GM18868 (cell line): ENCODE measurements around the gene CNIH1.
"Not testable (repeated sequence)": the region's sequence is repeated elsewhere in the genome, so short reads cannot be mapped to it uniquely, and the experiment has no call there.

ENCODE experiments used
- ATAC-seq: cut with Tn5 transposase; IDR thresholded peaks from one replicate; pipeline ENCODE4 v1.9.1; 2021; ENCODE audit warnings: mild to moderate bottlenecking, moderate library complexity; ENCODE audit not compliant: unreplicated experiment

Gene CNIH1

DNA sequence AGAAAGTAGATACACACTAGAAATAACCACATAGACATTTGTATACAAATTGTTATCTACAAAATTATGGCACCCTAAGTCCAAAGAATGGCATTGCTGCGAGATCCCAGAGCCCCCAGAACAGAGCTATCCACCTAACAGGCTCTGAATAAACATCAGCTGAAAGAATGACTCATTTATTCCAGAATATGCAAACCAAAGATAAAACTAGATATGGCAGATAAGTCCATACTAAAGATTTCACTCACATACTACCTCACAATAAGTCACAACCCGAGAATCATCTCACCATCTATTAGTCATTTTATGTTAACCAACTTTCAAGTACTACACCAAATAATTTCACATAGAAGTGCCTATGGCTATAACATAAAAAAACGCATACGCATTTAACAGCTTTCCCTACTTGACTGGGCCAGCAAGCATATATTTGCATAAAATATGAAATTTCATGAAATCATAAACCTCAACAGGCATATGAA, 5.6 kb downstream of the CNIH1 start:
- ATAC-seq = peak; percentile 74

DNA sequence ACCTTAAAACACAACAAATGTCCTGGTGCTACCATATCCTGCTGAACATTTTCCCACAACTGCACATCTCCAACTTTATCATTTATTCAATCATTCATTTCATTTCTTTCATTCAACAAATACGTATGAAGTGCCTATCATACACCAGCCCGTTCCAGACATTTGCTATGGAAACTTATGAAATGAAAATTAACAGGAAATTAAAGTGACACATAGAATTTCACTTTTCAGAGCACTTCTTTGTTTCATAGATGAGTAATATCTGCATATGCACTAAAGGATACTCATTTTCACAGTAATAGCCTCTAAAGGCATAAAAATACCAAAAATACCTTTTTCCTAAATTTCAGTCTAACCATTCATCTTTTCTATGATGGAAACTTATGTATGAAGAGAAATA, 12.6 kb downstream of the CNIH1 start:
- no peak for ATAC-seq

DNA sequence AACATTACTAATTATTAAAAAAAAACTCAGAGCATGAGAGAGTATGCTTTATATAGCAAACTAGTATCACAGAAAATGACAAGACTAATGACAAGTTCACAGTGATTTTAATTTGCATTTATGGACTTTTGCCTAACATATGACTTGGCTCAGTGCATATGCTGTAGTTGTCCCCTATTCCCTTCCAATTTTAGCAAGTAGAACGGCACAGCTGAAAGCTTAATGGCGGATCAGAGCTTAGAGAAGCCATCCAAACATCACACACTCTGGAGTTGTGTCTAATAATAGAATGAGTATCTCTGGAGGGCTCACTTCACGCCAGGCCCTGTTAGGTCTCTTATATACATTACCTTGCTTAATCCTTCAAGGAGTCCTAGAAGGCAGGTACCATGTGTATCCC, 13.3 kb downstream of the CNIH1 start:
- ATAC-seq = no peak

DNA sequence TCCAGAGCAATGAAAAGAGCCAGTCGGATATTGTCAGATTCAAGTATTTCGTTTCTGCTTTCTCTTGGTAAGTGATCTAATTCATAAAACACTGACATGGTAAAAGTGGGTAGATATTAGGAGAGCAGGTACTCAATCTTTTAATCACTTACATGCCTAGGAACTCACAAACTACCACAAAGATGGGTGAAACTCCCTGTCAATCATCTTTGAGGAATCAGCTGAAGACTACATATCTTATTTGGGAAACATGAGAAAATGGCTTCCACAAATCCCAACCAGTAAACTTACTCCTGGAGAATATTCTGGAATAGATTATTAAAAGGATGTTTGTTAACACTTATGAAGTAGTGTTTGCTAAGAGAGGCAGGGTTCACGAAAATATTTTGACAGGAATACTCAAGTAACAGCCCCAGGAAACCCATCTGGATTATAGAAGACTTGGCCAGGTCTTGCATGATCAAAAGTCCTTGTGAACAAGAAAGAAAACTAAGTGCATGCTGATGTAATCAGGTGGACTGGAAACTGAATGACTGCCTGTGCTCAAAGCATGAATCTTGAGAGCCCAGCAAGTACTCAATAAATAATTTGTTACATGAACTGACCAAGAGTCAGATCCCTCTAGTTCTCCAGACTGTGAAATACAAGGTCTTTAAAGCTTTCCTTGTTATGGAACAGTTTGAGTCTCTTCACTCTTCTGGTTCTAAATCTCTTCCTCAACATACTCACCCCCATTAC, 15.5 kb downstream of the CNIH1 start:
- ATAC-seq = no peak

- ATAC-seq = no peak
Observed at GRCh38 chr14:54425068-54425467, 16.1 kb downstream of the CNIH1 start.

DNA sequence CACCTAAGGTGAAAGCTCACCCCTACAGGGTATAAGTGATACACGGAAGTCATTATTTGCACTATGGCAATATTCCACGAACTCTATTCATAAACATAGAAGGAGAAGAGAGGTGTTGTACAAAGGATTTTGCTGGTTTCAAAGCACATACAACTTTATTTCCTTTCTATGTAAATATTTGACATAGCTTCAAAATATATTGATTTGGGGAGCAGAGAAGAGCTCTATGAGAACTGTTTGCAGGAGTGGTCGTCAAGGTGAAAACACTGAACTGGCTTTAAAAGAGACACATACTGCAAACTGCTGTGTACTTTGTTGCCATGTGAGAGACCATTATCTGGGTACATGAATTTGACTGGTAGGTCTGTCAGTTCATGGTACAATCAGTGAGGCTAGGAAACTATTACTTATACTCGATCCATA, 16.7 kb downstream of the CNIH1 start:
- no peak for ATAC-seq

- no peak for ATAC-seq
Observed at GRCh38 chr14:54423991-54424390, 17.2 kb downstream of the CNIH1 start.

GRCh38 chr14:54420478-54421142, 20.6 kb downstream of the CNIH1 start:
- no peak for ATAC-seq

DNA sequence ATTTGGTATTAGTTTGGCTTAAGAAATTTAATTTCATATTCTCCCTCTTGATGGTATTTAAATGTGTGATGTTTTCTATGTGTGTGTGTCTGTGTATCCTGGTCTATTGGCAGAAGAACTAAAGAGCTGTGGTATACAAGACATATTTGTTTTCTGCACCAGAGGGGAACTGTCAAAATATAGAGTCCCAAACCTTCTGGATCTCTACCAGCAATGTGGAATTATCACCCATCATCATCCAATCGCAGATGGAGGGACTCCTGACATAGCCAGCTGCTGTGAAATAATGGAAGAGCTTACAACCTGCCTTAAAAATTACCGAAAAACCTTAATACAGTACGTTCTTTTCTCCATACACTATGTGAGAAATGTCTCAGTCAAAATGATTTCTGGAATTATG, 29.8 kb downstream of the CNIH1 start:
- ATAC-seq = no peak

DNA sequence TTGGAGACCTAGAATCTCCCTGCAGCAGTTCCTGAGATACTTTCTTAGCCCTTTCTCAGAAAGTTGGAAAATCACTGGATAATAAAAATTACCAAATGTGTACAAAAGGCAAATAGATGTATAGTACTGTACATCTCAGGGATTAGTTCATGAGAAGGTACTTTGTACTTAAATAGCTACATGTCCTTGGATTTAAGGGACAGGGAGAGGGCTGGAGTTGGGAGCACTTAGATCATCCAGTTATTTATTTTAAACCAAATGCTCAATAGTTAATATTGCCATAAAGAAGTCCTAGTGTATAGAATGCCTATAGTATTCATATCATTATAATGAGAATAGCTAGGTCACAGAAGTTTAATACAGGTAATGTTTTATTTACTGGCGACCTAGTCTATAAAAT, 31.0 kb downstream of the CNIH1 start:
- ATAC-seq = no peak

GRCh38 chr14:54403401-54404005, 37.7 kb downstream of the CNIH1 start:
- ATAC-seq = not testable (repeated sequence)

DNA sequence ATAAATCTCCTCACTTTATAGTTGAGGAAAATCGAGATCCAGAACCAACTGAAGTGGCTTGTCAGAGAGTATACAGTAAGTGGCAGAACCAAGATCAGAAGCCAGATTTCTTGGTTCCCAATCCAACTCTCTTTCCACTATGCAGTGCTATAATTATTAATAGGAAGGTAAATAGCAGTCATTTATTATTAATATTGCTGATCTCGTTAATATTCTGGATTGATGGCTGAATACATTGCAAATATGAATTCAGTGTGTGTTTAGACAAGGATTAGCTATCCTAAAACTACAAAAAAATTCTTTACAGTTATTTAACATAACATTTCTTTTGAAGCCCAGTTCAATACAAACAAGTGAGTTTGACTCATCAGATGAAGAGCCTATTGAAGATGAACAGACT, 41.6 kb downstream of the CNIH1 start:
- no peak for ATAC-seq

DNA sequence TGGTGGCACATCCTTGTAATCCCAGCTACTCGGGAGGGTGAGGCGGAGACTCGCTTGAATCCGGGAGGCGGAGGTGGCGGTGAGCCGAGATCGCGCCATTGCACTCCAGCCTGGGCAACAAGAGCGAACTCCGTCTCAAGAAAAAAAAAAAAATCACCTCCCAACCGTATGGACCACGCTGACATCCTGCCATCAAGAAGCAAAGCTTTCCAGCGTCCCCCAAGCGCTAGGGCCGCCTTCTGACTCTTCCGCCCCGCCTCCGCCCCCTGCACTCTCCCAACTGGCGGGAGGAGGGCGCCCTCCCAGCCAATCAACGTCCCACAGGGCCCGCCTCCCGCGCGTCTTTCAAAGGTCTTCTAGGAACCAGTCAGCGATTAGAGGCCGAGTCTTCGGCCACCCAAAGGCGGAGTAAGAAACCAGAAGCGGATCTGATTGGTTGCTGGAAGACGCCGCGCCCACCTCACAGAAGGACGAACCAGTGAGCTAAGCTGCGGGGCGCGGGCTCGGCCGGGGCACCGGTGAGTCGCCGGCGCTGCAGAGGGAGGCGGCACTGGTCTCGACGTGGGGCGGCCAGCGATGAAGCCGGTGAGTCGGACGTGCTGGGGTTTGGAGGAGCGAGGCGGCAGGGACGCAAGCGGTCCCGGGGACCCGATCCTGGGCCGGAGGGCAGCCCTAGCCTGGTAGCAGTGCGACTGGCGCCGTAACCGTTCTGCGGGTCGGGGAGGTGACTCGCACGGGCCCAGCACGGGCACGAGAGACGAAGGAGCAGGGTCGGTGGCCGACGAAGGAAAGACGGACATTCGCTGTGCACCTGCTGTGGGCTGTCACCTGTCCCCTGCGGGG, 44.5 kb downstream of the CNIH1 start, which contains the start of gene CDKN3:
CDKN3 (plus strand) TSS at position 515 of the 843 bp plus-strand sequence; CDS start at position 577, 62 bp downstream.
- ATAC-seq = peak; percentile 98

GRCh38 chr14:54396183-54396492, 45.0 kb downstream of the CNIH1 start:
- no peak for ATAC-seq

- ATAC-seq = no peak
Observed at GRCh38 chr14:54395716-54396115, 45.5 kb downstream of the CNIH1 start.

DNA sequence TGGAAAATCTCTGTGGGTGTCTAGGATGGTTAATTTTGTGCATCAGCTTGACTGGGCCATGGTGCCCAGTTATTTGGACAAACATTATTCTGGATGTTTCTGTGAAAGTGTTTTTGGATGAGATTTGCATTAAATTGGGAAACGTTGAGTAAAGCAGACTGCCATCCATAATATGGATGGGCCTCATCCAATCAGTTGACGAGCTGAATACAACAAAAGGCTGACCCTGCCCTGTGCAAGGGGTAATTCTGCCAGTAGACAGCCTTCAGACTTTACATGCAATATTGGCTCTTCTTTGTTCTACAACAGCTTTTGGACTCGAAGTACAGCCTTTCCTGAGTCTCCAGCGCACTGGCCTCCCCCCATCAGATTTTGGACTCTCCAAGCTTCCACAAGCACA, 45.9 kb downstream of the CNIH1 start:
- ATAC-seq = no peak

DNA sequence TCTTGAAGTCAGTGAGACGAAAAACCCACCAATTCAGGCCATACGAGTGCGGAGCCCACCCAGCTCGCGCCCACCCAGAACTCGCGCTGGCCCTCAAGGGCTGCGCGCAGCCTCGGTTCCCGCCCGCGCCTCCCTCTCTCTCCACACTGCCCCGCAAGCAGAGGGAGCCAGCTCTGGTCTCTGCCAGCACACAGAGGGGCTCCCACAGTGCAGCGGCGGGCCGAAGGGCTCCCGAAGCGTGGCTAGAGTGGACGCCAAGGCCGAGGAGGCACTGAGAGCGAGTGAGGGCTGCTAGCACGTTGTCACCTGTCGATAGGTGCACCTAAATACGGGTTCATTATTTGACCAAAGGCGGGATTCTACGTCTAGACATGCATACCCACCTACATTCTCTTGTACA, 46.6 kb downstream of the CNIH1 start:
- no peak for ATAC-seq

- ATAC-seq = not testable (repeated sequence)
Observed at GRCh38 chr14:54392986-54393884, 47.9 kb downstream of the CNIH1 start.

- no peak for ATAC-seq
Observed at GRCh38 chr14:54392131-54392859, 48.9 kb downstream of the CNIH1 start.
